BLaER1 treated with 17β-estradiol and CSF1 and Interleukin-3, amounts not matched to agents 10 nM and 100 nM (cell line): Measurements from ENCODE around the gene ADGRL3.

ENCODE experiments used
- H3K27ac ChIP-seq, 11 experiments: shearing (Covaris generic); formaldehyde crosslinking; 2 replicates each; pipeline ENCODE4 v1.8.1; 2022
- H3K27me3 ChIP-seq, 11 experiments: shearing (Covaris generic); formaldehyde crosslinking; 2 replicates each; pipeline ENCODE4 v1.8.1; 2022
- H3K36me3 ChIP-seq, 11 experiments: shearing (Covaris generic); formaldehyde crosslinking; 2 replicates each; pipeline ENCODE4 v1.8.1; 2022
- H3K4me1 ChIP-seq, 10 experiments: shearing (Covaris generic); formaldehyde crosslinking; 2 replicates each; pipeline ENCODE4 v1.8.1; 2022
- H3K4me2 ChIP-seq, 11 experiments: shearing (Covaris generic); formaldehyde crosslinking; 2 replicates each; pipeline ENCODE4 v1.8.1; 2022
- H3K4me3 ChIP-seq, 10 experiments: shearing (Covaris generic); formaldehyde crosslinking; 2 replicates each; pipeline ENCODE4 v1.8.1; 2022
- H3K9ac ChIP-seq, 11 experiments: shearing (Covaris generic); formaldehyde crosslinking; 2 replicates each; pipeline ENCODE4 v1.8.1; 2022
- H3K9me3 ChIP-seq, 11 experiments: shearing (Covaris generic); formaldehyde crosslinking; replicated peaks in 1 of 11; 2 replicates each; pipeline ENCODE4 v1.8.1; 2022
- H4K20me1 ChIP-seq, 11 experiments: shearing (Covaris generic); formaldehyde crosslinking; 2 replicates each; pipeline ENCODE4 v1.8.1; 2022
- Cebpa-rat ChIP-seq, 11 experiments: shearing (Covaris generic); IDR thresholded peaks; 2 replicates each; pipeline ENCODE4 v1.8.1; 2022

The ADGRL3 gene

DNA sequence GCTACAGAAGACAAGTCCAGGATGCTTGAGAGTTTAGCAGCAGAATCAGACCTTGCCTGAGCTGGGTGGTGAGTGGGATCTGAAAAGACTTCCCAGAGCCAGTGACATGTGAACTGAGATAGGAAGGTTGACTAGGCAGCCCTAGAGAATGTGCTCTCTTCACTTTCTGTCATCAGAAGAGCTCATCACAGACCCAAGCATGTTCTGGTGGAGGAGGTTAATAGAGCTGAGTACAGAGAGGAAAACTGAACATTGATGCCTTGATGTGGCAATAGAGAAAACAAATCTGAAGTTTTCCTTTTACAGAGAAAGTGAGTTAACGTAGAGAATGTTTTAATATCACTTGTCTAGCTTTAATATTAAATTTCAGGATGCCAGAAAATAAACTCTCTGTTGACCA lies 17.1 kb downstream of the ADGRL3 start:
- H4K20me1 ChIP-seq = no peaks in the 10 kb centered on the region
- no peak for TF ChIP-seq Cebpa-rat (IDR thresholded peaks at IDR 0.05)
- H3K36me3 ChIP-seq = no peaks in the 10 kb centered on the region
- H3K9me3 ChIP-seq = no peaks in the 10 kb centered on the region
- no peak overlapping the region for H3K4me2 ChIP-seq
- H3K27me3 ChIP-seq = no peaks in the 10 kb centered on the region
- no peaks in the 10 kb centered on the region for H3K4me1 ChIP-seq
- H3K4me3 ChIP-seq = no peak overlapping the region
- H3K9ac ChIP-seq = no peak overlapping the region
- H3K27ac ChIP-seq = no peak overlapping the region

DNA sequence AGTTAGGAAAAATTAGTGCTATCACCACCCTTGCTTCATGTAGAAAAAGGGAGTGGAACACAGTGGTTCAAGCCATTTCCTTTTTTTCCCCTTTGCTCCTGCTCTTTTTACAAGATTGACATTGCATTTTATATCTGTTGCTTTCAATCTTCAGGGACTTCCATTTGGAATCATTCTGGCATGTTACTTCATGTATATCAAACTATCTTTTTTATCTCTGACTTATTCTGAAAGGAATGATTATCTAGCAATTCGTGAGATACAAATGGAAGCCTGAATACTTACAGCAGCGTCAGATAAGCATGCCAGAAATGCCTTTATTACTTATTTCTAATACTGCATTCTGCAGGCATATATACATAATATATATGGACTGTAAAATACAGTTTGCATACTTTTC lies 20.4 kb downstream of the ADGRL3 start:
- Histone ChIP-seq H3K27ac (no peak overlapping the region), H3K4me2 (no peak overlapping the region), H3K27me3 (no peaks in the 10 kb centered on the region), H3K9me3 (no peaks in the 10 kb centered on the region), H3K4me1 (no peaks in the 10 kb centered on the region), H3K4me3 (no peak overlapping the region), H3K9ac (no peak overlapping the region), H4K20me1 (no peaks in the 10 kb centered on the region), H3K36me3 (no peaks in the 10 kb centered on the region)
- no peak for TF ChIP-seq Cebpa-rat (IDR thresholded peaks at IDR 0.05)

DNA sequence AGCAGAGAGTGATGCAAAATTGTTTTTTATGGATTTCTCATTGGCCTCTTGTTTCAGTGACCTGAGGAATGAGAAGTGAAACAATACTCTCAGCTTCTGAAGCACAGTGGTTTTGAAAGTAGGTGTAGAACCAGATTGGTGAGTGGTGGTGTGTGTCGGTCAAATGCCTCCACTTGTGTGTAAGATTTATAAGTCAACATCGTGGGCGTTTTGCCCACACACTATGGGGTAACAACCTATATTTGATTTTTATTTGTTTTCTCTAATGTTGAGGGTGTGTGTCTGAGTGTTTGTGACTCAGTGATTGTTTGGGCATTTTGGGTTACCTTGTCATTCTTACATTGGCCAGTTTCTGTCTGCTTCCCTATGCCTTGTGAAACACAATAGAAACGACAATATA lies 23.3 kb downstream of the ADGRL3 start:
- Histone ChIP-seq H4K20me1 (no peaks in the 10 kb centered on the region), H3K9me3 (no peaks in the 10 kb centered on the region), H3K36me3 (no peaks in the 10 kb centered on the region), H3K9ac (no peak overlapping the region), H3K27ac (no peak overlapping the region), H3K4me1 (no peaks in the 10 kb centered on the region), H3K4me2 (no peak overlapping the region), H3K27me3 (no peaks in the 10 kb centered on the region), H3K4me3 (no peak overlapping the region)
- no peak for TF ChIP-seq Cebpa-rat (IDR thresholded peaks at IDR 0.05)

DNA sequence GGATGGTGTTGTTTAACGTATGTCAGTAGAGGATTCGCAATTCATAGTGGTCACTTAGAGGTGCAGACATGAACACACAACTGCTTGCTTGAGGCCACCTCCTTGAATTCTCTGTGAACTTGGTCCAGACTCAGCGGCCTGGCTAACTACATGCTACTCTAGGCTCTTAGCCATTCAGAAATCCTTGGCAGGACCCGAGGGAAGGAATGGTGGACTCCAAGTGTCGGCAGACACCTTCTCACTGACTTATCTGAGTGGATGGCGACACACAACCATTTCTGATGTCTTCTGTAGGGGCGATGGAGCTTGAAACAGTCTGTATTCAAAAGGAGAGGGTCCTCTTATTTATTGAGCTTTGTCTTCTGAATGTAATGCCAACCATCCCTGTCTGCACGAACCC lies 24.4 kb downstream of the ADGRL3 start:
- Histone ChIP-seq H3K9me3 (no peaks in the 10 kb centered on the region), H3K27me3 (no peaks in the 10 kb centered on the region), H3K4me2 (no peak overlapping the region), H3K4me3 (no peak overlapping the region), H4K20me1 (no peaks in the 10 kb centered on the region), H3K4me1 (no peaks in the 10 kb centered on the region), H3K27ac (no peak overlapping the region), H3K9ac (no peak overlapping the region), H3K36me3 (no peaks in the 10 kb centered on the region)
- TF ChIP-seq Cebpa-rat (IDR thresholded peaks at IDR 0.05) = no peak

DNA sequence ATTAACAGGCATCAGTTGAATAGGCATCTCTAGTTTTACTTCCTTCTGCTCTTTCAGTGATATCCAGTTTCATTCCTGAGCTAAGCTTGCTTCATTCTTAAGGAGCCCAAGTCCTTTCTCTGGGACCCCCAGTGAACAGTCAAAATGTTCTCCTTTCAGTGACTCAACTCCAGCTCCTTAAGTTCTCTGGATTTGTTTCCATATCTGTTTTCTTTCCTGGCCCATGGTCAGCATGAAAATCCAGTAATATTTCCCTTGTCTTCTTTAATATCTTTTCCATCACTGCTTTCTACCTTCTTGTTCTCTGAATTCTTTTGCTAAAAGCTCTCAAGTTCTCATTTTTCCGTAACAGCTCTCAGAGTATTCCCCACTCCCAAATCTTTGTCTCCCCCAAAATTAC lies 25.5 kb downstream of the ADGRL3 start:
- H3K4me2 ChIP-seq = no peak overlapping the region
- no peaks in the 10 kb centered on the region for H3K4me1 ChIP-seq
- H3K4me3 ChIP-seq = no peak overlapping the region
- TF ChIP-seq Cebpa-rat (IDR thresholded peaks at IDR 0.05) = no peak
- no peaks in the 10 kb centered on the region for H3K9me3 ChIP-seq
- no peak overlapping the region for H3K27ac ChIP-seq
- no peaks in the 10 kb centered on the region for H3K27me3 ChIP-seq
- H3K36me3 ChIP-seq = no peaks in the 10 kb centered on the region
- H4K20me1 ChIP-seq = no peaks in the 10 kb centered on the region
- no peak overlapping the region for H3K9ac ChIP-seq

DNA sequence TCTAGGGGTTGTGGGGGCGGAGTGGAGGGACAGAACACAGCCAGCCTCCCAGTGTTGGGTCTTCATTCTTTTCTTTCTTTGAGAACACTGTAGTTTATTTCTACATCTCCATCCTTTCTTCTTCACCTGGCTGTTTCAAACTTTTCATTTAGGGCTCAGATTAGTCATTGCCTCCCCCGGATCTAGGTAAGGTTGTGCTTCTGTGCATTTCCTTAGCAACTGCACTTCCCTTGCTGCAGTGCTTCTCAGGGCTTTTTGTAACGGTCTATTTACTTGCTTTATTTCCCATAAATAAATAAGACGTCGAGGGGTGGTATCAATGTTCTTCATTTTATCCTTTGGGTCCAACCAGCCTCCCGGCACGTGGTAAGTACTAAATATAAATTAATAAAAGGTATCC lies 31.3 kb downstream of the ADGRL3 start:
- no peak for TF ChIP-seq Cebpa-rat (IDR thresholded peaks at IDR 0.05)
- Histone ChIP-seq H3K4me1 (no peaks in the 10 kb centered on the region), H3K9ac (no peak overlapping the region), H3K27ac (no peak overlapping the region), H3K36me3 (no peaks in the 10 kb centered on the region), H3K27me3 (no peaks in the 10 kb centered on the region), H3K4me3 (no peak overlapping the region), H3K4me2 (no peak overlapping the region), H3K9me3 (no peaks in the 10 kb centered on the region), H4K20me1 (no peaks in the 10 kb centered on the region)

DNA sequence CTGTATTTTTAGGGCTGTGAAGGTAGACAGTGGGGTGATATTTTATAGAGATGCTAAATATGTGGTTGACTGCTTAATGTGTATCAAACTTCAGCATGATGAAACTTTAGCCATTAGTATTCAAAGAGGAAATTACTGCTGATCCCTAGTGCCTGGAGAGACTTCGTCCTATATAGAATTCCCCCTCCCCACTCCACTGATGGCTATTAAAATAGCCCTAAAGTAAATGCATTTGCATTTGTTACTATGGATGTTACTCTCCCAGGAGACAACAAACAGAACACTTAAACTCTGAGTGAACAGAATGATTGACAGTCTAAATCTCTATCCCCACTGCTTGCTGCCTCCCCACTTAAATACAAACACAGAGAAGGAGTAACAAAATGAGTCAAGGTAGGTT lies 39.1 kb downstream of the ADGRL3 start:
- Histone ChIP-seq H3K4me3 (no peak overlapping the region), H3K4me1 (no peaks in the 10 kb centered on the region), H3K36me3 (no peaks in the 10 kb centered on the region), H4K20me1 (no peaks in the 10 kb centered on the region), H3K4me2 (no peak overlapping the region), H3K27ac (no peak overlapping the region), H3K27me3 (no peaks in the 10 kb centered on the region), H3K9me3 (no peaks in the 10 kb centered on the region), H3K9ac (no peak overlapping the region)
- no peak for TF ChIP-seq Cebpa-rat (IDR thresholded peaks at IDR 0.05)

DNA sequence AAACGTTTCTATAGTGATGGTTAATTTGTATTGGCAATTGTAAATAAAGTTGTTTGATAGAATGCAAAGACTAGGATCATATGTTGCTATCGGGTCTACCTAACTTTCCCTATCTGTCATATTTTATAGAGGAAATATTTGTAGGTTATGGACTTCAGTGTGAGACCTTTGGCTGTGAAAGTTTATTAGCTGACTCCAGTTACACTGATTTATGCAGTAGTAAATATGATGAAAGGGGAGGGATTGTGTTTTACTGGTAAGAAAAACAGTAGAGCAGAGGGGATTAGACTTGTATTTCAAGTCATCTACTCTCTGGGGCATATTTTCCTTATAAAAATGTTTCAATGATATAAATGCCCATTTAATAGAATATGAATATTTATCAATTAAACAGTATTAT lies 43.8 kb downstream of the ADGRL3 start:
- H3K4me1 ChIP-seq = no peaks in the 10 kb centered on the region
- H3K4me3 ChIP-seq = no peak overlapping the region
- TF ChIP-seq Cebpa-rat (IDR thresholded peaks at IDR 0.05) = no peak
- H3K27ac ChIP-seq = no peak overlapping the region
- H4K20me1 ChIP-seq = no peaks in the 10 kb centered on the region
- no peak overlapping the region for H3K4me2 ChIP-seq
- H3K9me3 ChIP-seq = no peaks in the 10 kb centered on the region
- no peaks in the 10 kb centered on the region for H3K36me3 ChIP-seq
- no peak overlapping the region for H3K9ac ChIP-seq
- no peaks in the 10 kb centered on the region for H3K27me3 ChIP-seq

DNA sequence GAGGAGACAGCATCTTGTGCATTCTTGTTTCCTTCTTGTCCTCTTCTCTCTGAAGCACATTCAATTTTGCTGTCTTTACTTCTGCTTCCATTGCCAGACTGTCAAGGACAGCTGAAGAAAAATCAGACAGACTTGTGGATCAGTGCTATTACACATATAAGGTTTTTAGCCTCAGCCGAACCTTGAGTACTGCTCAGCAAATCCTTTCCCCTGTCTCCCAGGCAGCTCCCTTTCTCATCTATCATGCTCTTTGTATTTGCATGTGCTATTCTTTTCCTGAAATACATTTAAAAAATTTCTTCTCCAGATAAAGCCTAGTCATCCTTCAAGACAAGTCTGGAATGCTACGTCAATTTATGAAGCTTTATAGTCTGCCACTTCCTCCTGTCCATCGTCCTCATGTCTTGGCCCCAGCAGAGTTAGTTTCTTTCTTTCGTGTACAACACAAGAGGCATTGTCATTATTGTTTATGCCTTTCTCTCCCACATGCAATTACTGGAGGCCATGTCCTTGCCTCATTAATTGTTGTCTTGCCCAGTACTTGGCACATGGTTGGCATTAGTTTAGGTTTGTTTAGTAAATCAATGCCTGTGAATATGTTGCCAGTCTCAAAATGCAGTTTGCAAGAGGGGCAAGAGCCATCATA lies 45.1 kb downstream of the ADGRL3 start:
- no peak for TF ChIP-seq Cebpa-rat (IDR thresholded peaks at IDR 0.05)

DNA sequence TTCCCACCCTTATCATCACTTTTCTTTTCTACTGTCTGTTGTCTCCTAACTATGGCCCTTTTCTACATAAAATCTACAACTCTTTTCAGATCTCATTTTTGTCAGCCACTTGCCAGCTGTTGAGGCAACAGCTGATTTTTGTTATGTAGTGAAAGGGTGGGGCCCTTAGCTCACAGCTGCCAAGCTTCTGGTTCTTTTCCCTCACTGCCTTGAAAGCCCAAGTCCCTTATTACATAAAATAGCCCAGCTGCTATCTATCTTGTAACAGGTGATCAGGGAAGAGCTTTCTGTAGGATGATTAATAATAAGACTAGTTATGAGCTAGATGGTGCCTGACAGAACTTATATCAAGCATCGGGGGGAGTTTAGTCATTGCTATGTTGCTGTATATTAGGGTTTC lies 45.9 kb downstream of the ADGRL3 start:
- H3K9me3 ChIP-seq = no peaks in the 10 kb centered on the region
- no peaks in the 10 kb centered on the region for H4K20me1 ChIP-seq
- H3K9ac ChIP-seq = no peak overlapping the region
- no peaks in the 10 kb centered on the region for H3K27me3 ChIP-seq
- no peaks in the 10 kb centered on the region for H3K4me1 ChIP-seq
- H3K27ac ChIP-seq = no peak overlapping the region
- H3K4me2 ChIP-seq = no peak overlapping the region
- no peak for TF ChIP-seq Cebpa-rat (IDR thresholded peaks at IDR 0.05)
- H3K4me3 ChIP-seq = no peak overlapping the region
- no peaks in the 10 kb centered on the region for H3K36me3 ChIP-seq

More for the DNA sequence above, 45.1 kb downstream of the ADGRL3 start:
- no peaks in the 10 kb centered on the region for H4K20me1 ChIP-seq
- no peak overlapping the region for H3K9ac ChIP-seq
- no peak overlapping the region for H3K27ac ChIP-seq
- H3K27me3 ChIP-seq = no peaks in the 10 kb centered on the region
- H3K4me1 ChIP-seq = no peaks in the 10 kb centered on the region
- H3K4me3 ChIP-seq = no peak overlapping the region
- no peaks in the 10 kb centered on the region for H3K36me3 ChIP-seq
- H3K4me2 ChIP-seq = no peak overlapping the region
- H3K9me3 ChIP-seq = no peaks in the 10 kb centered on the region
